GM18520 (cell line): Measurements from ENCODE around the gene TTYH3.

Experiments used
- ATAC-seq: cut with Tn5 transposase; IDR thresholded peaks from one replicate; pipeline ENCODE4 v1.9.1; 2021; ENCODE audit not compliant: unreplicated experiment

The TTYH3 gene

DNA sequence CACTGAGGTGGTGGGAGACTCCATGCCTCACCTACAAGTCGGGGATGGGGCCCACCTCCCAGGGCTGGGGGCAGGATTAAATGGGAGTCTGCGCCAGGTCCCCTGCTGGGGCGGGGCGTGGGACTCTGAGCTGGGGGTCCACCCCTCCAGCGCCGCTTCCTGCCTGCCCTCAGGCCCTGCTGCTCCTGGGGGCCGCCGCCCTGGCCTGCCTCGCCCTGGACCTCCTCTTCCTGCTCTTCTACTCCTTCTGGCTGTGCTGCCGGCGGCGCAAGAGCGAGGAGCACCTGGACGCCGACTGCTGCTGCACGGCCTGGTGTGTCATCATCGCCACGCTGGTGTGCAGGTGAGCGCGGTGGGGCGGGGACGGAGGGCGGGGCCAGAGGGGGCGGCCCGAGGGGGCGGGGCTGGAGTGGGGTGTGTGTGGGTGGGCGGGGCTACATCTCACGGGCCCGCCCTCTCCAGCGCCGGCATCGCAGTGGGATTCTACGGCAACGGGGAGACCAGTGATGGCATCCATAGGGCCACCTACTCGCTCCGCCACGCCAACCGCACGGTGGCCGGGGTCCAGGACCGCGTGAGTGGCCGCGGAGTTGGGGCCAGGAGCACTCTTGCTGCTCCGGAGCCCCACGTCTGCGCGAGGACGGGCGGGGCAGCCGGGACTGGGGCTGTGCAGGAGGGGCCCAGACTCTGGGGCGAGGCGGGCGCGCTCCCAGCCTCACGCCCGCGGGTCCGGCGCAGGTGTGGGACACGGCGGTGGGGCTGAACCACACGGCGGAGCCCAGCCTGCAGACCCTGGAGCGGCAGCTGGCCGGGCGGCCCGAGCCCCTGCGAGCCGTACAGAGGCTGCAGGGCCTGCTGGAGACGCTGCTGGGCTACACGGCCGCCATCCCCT lies 15.1 kb downstream of the TTYH3 start:
- no peak for ATAC-seq

DNA sequence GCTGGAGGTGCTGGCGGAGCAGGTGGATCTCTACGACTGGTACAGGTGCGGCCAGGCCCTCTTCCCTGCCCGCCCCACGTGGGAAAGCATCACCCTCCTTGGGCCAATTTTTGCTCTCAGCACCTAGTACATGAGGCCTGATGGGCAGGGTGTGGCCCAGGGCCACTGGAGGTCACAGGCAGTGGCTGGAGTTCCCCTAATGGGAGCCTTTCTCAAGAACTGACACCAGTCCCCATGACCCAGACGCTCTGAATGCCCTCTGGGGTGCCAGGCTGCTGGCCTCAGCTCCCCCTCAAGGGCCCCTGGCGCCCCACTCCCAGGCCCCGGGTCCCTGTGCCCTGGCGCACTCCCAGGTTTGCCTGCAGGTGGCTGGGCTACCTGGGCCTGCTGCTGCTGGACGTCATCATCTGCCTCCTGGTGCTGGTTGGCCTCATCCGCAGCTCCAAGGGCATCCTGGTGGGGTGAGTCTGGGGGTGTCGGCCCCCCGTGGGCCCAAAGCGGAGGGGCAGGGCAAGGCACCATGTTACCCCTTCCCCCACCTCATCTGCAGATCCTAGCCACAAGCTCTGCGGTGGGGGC lies 15.9 kb downstream of the TTYH3 start:
- ATAC-seq = no peak

DNA sequence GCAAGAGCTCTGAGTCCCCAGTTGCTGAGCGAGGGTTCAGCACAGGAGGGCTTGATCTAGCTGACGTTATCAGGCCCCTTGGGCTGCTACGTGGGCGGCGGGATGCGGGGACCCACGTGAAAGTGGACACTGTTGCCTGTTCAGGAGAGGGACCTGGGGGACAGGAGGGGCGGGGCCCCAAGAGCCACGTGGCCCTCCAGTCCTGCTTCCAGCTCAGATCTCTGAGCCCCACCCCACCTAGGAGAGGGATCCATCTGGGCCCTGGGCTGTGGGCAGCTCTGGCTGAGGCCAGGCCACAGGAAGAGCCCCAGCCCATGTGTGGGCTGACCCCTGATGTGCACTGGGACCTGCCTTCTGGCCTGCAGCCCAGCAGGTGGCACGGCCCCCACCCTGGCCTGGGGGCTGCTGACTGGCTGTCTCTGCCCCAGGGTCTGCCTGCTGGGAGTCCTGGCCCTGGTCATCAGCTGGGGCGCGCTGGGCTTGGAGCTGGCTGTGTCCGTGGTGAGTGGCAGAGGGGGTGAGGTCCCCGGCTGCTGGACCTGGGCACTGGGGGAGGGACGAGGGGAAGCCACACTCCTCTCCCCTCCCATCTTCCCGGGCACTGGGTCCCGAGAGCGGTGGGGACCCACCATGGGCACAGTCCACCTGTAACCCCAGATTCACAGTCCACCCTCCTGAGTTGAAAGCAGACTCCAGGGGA lies 17.5 kb downstream of the TTYH3 start:
- ATAC-seq = no peak

DNA sequence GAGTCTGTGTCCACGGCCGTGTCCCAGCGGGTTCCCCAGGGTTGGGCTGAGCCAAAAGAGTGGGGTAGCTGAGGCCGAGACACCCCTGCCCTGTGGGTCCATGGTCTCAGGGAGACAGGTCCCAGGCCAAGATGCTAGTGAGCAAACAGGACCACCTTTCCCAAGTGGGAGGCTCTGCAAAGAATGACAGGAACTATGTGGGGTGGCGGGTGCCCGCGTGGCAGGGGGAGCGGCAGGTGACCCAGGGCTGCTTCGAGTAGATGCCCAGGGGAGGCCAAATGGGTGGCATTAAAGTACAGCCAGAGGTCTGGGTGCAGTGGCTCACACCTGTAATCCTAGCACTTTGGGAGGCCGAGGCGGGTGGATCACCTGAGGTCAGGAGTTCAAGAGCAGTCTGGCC lies 18.2 kb downstream of the TTYH3 start:
- no peak for ATAC-seq

DNA sequence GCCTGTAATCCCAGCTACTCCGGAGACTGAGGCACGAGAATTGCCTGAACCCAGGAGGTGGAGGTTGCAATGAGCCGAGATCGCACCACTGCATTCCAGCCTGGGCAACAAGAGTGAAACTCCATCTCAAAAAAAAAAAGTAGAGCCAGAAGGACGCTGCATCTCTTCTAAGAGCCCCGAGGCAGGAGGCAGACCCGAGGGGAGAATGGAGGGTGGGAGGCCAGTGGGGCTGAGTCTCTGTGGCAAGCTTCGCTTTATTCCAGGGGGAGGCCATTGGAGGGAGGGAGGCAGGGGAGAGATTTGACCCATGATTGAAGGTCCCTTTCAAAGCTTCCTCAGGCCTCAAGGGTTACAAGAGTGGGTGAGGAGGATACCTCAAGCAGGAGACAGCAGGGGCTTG lies 18.7 kb downstream of the TTYH3 start:
- no peak for ATAC-seq

DNA sequence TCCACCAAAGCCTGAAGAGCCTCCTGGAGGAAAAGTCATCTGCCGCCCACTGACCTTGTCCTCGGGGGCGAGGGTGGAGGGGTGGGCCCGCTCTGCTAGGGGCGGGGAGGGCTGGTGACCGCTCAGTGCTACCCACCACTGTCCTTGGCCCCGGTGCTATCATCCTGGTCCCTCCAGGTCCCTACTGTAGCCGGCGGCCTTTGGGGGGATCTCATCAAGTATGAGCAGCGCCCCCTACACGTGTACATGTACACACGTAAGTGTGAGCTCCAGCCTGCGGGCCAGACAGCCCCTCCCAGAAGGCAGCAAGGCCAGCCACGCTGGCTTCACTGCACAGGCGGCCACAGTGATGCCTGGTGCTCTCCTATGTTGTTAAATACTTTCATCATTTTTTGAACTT lies 19.6 kb downstream of the TTYH3 start:
- no peak for ATAC-seq

DNA sequence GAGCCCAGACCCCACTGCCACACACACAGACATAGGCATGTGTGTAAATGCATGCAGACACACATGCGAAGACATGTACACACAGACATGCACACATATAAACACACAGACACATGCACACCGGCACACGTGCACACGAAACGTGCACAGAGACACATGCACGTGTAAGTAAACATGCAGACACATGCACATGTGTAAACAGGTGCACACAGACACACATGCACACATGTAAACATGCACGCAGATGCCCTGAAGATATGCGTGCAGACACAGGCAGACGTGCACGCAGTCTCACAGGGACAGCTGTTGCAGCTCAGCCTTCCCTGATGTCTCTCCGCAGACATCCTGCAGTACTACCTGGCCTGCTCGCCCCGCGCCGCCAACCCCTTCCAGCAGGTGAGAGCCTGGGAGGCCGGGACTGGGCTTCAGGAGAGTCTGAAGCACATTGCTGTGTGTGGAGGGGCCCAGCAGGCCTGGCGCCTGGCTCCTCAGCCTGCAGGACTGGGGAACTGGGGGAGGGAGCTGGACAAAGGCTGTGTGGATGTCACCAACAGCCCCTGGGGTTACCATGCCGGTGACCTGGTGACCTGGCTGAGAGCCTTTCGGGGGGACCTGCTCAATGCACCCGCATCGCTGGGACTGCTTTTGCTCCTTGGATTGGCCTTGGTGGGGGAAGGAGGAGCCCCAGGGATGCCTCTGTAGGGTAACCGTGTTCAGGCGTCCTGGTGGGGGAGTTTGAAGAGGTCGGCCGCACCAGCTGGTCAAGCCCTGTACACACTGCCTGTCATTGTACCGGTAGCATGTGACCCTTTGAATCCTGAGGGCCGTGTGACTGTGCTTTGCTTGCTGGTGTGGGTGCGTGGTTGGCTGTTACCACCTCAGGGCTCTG lies 20.3 kb downstream of the TTYH3 start:
- no peak for ATAC-seq

DNA sequence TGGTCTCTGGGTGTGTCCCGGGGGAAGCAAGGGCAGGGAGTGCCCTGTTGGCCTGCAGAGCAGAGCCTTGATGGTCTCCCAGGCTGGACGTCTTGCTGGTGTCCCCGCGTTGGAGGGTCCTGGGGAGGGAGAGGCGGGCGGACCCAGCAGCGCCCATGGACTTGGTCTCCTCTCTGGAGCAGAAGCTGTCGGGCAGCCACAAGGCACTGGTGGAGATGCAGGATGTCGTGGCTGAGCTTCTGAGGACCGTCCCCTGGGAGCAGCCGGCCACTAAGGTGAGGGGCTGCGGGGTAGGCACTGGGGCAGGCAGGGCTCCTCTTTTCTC lies 20.9 kb downstream of the TTYH3 start:
- no peak for ATAC-seq

DNA sequence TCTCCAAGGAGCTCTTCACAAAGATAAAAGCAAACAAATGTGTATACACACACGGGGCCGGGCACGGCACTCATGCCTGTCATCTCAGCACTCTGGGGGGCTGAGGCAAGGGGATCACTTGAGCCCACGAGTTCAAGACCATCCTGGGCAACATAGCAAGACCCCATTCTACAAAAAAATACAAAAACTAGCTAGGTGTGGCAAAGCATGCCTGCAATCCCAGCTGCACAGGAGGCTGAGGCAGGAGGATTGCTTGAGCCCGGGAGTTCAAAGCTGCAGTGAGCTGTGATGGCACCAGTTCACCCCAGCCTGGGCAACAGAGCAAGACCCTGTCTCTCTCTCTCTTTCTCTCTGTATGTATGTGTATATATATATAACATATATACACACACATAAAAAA lies 22.3 kb downstream of the TTYH3 start:
- ATAC-seq = no peak

DNA sequence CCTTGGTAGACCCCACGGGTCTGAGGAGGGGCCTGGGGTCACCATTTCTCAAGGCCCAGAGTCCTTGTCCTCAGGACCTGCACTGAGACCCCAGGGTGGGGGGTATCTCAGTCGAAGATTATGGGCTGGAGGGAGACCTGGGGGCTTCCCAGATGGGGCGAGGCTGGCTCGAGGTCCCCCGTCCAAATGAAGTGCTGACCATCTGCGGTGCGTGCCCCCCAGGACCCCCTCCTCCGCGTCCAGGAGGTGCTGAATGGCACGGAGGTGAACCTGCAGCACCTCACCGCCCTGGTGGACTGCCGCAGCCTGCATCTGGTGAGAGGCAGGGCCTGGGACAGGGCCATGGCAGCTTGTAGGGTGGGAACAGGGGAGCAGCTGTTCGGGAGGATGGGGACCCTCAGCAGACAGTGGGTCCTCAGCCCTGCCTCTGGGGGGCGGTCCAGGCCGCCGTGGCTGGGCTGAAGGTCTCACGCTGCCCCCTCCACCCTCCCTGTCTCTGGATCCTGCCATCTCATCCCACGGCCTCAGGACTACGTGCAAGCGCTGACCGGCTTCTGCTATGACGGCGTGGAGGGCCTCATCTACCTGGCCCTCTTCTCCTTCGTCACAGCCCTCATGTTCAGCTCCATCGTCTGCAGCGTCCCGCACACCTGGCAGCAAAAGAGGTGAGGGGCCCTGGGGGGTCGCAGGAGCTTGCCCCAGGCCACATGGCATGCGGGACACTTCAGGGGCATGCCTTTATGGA lies 24.3 kb downstream of the TTYH3 start:
- ATAC-seq = no peak

DNA sequence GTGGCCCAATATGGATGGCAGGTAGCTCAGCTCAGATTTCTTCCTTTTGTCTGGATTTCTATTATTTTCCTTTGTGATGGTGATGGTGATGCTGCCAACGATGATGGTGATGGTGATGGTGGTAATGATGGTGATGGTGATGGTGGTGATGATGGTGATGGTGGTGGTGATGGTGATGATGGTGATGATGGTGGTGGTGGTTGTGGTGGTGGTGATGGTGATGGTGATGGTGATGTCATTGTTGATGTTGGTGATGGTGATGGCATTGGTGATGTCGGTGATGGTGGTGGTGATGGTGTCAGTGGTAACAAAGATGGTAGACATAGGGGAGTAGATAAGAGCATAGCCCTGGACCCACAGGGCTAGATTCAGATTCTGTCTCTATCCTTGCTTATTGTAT lies 25.4 kb downstream of the TTYH3 start:
- ATAC-seq = no peak

DNA sequence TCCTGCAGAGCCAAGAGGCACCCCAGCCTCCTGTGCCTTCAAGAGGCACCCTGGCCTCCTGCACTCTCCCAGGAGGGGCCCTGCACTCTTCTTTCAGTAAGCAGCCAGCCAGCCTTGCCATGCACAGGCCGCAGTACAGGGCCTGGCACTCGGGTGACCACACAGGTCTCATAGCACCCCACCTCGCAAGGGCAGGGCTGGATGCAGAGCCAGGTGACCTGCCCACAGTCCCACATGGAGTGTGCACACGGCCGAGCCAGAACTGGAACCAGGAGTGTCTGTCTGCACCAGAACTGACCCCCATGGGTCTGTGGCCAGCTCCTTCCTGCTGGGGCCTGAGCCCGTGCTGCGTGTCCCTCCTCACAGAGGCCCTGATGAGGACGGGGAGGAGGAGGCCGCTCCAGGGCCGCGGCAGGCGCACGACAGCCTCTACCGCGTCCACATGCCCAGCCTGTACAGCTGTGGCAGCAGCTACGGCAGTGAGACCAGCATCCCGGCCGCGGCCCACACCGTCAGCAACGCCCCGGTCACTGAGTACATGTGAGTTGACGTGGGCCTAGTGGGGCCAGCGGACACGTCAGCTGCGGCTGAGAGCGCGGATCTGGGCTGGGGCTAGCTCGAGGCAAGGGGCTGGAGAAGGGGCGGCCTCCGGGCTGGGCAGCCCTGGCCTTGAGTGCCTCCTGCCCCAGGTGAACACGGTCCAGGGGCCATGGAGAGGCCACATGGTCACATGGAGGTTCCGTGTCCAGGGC lies 26.3 kb downstream of the TTYH3 start:
- no peak for ATAC-seq

DNA sequence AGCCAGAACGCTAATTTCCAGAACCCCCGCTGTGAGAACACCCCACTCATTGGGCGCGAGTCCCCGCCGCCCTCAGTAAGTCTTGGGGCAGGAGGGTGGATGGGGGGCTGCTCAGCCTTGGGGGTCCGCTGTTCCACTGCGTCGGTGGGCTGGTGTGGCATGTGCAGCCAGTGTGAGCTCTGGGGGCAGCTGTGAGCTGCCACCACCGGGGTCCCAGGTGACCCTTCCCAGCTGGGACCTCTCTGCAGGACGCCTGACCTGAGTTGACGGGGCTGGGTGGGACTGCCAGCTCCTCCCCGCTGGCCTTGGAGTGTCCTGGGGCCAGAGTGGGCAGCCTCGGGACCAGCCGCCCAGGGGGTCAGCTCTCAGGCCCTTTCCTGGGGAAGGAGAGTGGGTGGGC lies 27.2 kb downstream of the TTYH3 start:
- no peak for ATAC-seq

DNA sequence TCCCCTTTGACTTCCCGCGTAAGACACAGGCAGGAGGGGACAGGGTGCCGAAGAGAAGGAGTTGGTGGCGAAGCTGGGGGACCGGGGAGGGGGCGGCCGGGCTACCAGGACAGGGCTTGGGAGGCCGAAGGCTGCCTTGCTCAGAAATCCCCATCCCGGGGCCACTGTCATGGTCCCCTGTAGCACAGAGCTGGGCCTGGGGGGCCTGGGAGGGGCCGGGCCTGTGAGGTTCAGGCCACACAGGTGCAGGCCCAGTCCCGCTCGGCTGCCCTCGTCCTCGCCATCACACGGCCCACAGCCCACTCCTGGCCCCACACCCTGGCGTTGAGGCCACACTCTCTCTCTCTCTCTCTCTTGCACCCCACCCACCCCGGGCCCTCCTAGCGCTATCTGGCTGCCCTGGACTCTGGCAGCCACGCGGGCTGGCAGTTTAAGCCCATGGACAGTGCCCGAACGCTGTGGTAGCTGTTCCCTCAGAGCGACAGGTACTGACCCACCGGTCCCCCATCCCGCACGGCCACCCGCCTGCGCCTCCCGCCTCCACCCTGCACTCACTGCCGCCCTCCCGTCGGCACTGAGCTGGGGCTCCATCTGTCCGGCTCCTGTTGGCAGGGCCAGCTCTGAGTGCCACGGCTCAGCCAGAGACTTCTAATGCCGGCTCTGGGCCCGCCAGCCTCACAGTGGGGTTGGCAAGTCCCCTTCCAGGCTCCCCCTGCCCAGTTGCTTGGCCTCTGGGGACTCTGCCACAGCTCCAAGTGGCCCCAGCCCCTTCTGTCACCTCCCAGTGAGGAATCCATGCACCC lies 28.0 kb downstream of the TTYH3 start:
- no peak for ATAC-seq

DNA sequence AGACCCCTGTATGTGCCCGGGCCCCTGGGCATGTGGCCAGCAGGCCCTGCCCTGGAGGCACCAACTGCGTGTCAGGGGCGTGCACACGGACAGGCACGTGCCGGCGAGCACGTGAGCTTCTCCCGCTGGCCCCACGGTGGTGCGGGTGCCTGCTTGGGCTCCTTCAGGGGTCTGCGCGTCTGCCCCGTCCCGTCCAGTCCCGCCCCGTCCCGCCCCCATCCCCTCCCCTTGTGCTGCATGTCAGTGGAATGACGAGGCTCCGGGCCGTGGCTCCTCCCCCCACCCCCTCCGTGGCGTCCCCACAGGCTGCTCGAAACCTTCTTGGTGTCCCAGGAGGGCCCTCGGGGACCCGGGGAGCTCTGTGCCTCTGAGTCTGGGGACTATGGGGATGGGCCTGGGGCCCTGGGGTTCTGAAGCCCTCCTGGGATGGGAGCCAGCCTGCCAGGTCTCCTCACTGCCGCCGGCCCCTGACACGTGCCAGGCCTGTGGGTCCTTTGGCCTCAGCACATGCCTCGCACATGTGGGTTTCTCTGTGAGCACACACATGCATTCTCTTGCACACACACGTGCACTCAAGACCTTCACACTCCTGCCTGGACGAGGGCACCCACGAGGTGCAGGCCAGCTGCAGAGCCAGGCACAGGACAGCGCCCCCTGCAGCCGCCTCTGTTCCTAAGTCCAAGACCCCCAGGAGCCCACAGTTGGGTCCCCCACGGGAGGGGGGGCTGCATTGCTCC lies 28.7 kb downstream of the TTYH3 start:
- no peak for ATAC-seq

DNA sequence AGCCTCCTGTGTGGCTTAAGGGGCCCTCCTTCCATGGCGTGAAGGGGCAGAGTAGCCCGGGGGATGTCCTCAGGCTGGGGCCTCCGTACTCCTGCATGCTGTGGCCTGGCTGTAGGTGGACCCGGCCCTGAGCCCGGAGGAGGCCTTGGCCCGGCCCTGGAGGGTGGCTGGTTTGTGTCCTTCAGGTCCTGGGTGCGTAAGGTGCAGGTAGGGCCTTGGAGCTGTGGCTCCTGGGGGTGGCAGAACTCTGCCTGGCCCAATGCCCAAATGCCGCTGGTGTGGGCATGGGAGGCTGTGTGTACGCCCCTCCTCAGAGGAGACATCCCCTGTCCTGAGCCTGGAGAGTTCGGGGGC lies 29.3 kb downstream of the TTYH3 start:
- no peak for ATAC-seq

DNA sequence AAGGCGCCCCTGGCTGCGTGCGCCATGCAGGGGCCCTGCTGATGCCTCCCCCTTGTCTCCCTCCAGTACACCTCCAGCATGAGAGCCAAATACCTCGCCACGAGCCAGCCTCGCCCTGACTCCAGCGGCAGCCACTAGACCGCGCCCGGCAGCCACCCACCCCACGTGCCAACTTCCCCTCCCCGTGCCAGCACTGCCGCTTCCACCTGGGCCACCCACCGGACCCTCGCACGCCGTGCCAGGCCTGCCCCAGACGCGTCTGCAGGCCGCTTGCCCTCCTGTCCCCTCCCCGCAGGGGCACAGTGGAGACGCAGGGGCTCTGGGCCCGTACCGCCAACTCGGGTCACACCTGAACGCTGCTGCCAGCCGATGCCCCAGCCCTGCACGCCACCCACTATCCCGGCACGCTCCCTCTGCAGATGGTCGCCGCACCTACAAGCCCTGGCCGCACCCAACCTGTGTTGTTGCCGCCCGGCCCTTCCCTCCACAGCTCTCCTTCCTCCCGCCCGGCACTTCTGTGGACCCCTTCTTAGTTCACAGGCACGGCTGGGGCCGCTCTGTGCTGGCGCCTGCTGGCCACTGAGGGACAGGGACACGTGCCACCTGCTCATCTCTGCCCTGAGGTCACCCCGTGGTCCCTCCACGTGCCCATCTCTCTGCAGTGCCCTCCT lies 30.0 kb downstream of the TTYH3 start:
- ATAC-seq = no peak
